H9 (cell line): ENCODE measurements around the gene MCM3AP. TPM values are rescaled to one million over a fixed set of nuclear protein-coding genes. Genes with fewer than 3 reads are reported as not detected.

Experiments used
- DNase-seq: peaks from one replicate; pipeline ENCODE4 v3.0.0-alpha.2; 2017
- H2AFZ ChIP-seq: one replicate; pipeline ENCODE4 v1.6.1; 2013; ENCODE audit warnings: mild to moderate bottlenecking, low read length, control low read depth, moderate library complexity
- H2AK5ac ChIP-seq: 2 replicates; pipeline ENCODE4 v1.6.1; 2013; ENCODE audit warnings: low read length, control low read depth, mixed read lengths; ENCODE audit not compliant: insufficient read length
- H2BK120ac ChIP-seq: one replicate; pipeline ENCODE4 v1.6.1; 2013; ENCODE audit warnings: low read depth, mild to moderate bottlenecking, low read length, control low read depth, inconsistent platforms; ENCODE audit not compliant: poor library complexity, severe bottlenecking
- H2BK12ac ChIP-seq: 2 replicates; pipeline ENCODE4 v1.6.1; 2013; ENCODE audit warnings: low read length, control low read depth, mixed read lengths, low read depth; ENCODE audit not compliant: insufficient read length
- H2BK15ac ChIP-seq: 2 replicates; pipeline ENCODE4 v1.6.1; 2013; ENCODE audit warnings: low read depth, low read length, control low read depth
- H2BK20ac ChIP-seq: one replicate; pipeline ENCODE4 v1.6.1; 2013; ENCODE audit warnings: low read depth, mild to moderate bottlenecking, low read length, control low read depth, inconsistent platforms; ENCODE audit not compliant: poor library complexity, severe bottlenecking
- H2BK5ac ChIP-seq: 2 replicates; pipeline ENCODE4 v1.6.1; 2013; ENCODE audit warnings: low read length, control low read depth, mixed read lengths; ENCODE audit not compliant: insufficient read length
- H3K14ac ChIP-seq: 2 replicates; pipeline ENCODE4 v1.6.1; 2013; ENCODE audit warnings: low read length, control low read depth; ENCODE audit not compliant: insufficient read depth
- H3K18ac ChIP-seq: 2 replicates; pipeline ENCODE4 v1.6.1; 2013; ENCODE audit warnings: low read depth, mild to moderate bottlenecking, mixed read lengths, low read length, control low read depth; ENCODE audit not compliant: insufficient read length
- H3K23ac ChIP-seq: 2 replicates; pipeline ENCODE4 v1.6.1; 2013; ENCODE audit warnings: low read length, control low read depth, mixed read lengths, low read depth; ENCODE audit not compliant: insufficient read length
- H3K23me2 ChIP-seq: 2 replicates; pipeline ENCODE4 v1.6.1; 2013; ENCODE audit warnings: low read depth, mild to moderate bottlenecking, mixed read lengths, low read length, control low read depth; ENCODE audit not compliant: insufficient read length, poor library complexity, severe bottlenecking
- H3K27ac ChIP-seq: 2 replicates; pipeline ENCODE4 v1.5.1; 2013; ENCODE audit warnings: low read length, control low read depth, mixed read lengths, low read depth; ENCODE audit not compliant: insufficient read length
- H3K27me3 ChIP-seq: 2 replicates; pipeline ENCODE4 v1.6.1; 2013; ENCODE audit warnings: low read length, control low read depth, inconsistent platforms; ENCODE audit not compliant: insufficient read depth
- H3K4ac ChIP-seq: 2 replicates; pipeline ENCODE4 v1.6.1; 2013; ENCODE audit warnings: low read depth, mild to moderate bottlenecking, control low read depth, inconsistent platforms, low read length, moderate library complexity
- H3K4me1 ChIP-seq: 2 replicates; pipeline ENCODE4 v1.6.1; 2013; ENCODE audit warnings: low read length, control low read depth, inconsistent platforms; ENCODE audit not compliant: insufficient read depth
- H3K4me2 ChIP-seq: 2 replicates; pipeline ENCODE4 v1.6.1; 2013; ENCODE audit warnings: low read length, control low read depth, mixed read lengths; ENCODE audit not compliant: insufficient read length, insufficient read depth
- H3K56ac ChIP-seq: 2 replicates; pipeline ENCODE4 v1.6.1; 2013; ENCODE audit warnings: low read depth, mild to moderate bottlenecking, mixed read lengths, low read length, control low read depth; ENCODE audit not compliant: insufficient read length
- H3K79me1 ChIP-seq: 2 replicates; pipeline ENCODE4 v1.6.1; 2013; ENCODE audit warnings: low read depth, mild to moderate bottlenecking, moderate library complexity, low read length, control low read depth, inconsistent platforms; ENCODE audit not compliant: insufficient read depth, poor library complexity, severe bottlenecking
- H3K79me2 ChIP-seq: 2 replicates; pipeline ENCODE4 v1.6.1; 2013; ENCODE audit warnings: low read length, control low read depth, inconsistent platforms; ENCODE audit not compliant: insufficient read depth
- H3K9ac ChIP-seq: 2 replicates; pipeline ENCODE4 v1.6.1; 2013; ENCODE audit warnings: low read length, control low read depth, mixed read lengths; ENCODE audit not compliant: insufficient read length; ENCODE audit errors: extremely low read depth
- H3K9me3 ChIP-seq: one replicate; pipeline ENCODE4 v1.6.1; 2013; ENCODE audit warnings: low read depth, low read length, inconsistent platforms; ENCODE audit not compliant: control insufficient read depth
- H3T11ph ChIP-seq: one replicate; pipeline ENCODE4 v1.6.1; 2013; ENCODE audit warnings: mild to moderate bottlenecking, low read length, control low read depth, inconsistent platforms
- H4K20me1 ChIP-seq: one replicate; pipeline ENCODE4 v1.6.1; 2013; ENCODE audit not compliant: control insufficient read depth, insufficient read length, insufficient read depth
- H4K5ac ChIP-seq: 2 replicates; pipeline ENCODE4 v1.6.1; 2013; ENCODE audit warnings: low read depth, mild to moderate bottlenecking, mixed read lengths, low read length, control low read depth; ENCODE audit not compliant: insufficient read length
- H4K8ac ChIP-seq: replicated peaks from 2 replicates; pipeline ENCODE4 v1.6.1; 2013; ENCODE audit warnings: low read length, control low read depth, mixed read lengths, low read depth; ENCODE audit not compliant: insufficient read length
- H4K91ac ChIP-seq: 2 replicates; pipeline ENCODE4 v1.6.1; 2013; ENCODE audit warnings: low read depth, mild to moderate bottlenecking, moderate library complexity, mixed read lengths, low read length, control low read depth; ENCODE audit not compliant: insufficient read length
- H3K27ac Mint-ChIP-seq, 3 experiments: 2 replicates in 2 of 3; 3 replicates in 1 of 3; pipeline ENCODE4 v1.8.0; 2020 to 2021; ENCODE audit warnings: mixed read lengths in 3 of 3, mild to moderate bottlenecking in 1 of 3, moderate library complexity in 1 of 3
- H3K27me3 Mint-ChIP-seq: 2 replicates; pipeline ENCODE4 v1.8.0; 2021; ENCODE audit warnings: low read depth, mild to moderate bottlenecking, moderate library complexity, mixed read lengths
- H3K36me3 Mint-ChIP-seq, 3 experiments: 2 replicates in 2 of 3; 3 replicates in 1 of 3; pipeline ENCODE4 v1.8.0; 2020 to 2021; ENCODE audit warnings: low read depth in 3 of 3, mixed read lengths in 3 of 3; ENCODE audit not compliant: insufficient read depth in 1 of 3
- H3K4me1 Mint-ChIP-seq, 2 experiments: 2 replicates each; pipeline ENCODE4 v1.8.0; 2020; ENCODE audit warnings: mixed read lengths in 2 of 2
- H3K4me3 Mint-ChIP-seq, 2 experiments: 2 replicates in 1 of 2; 3 replicates in 1 of 2; pipeline ENCODE4 v1.8.0; 2020 to 2021; ENCODE audit warnings: mild to moderate bottlenecking in 2 of 2, mixed read lengths in 2 of 2, moderate library complexity in 1 of 2
- H3K9me3 Mint-ChIP-seq, 2 experiments: 2 replicates in 1 of 2; 3 replicates in 1 of 2; pipeline ENCODE4 v1.8.0; 2020; ENCODE audit warnings: mild to moderate bottlenecking in 2 of 2, mixed read lengths in 2 of 2, moderate library complexity in 1 of 2
- CTCF ChIP-seq: fragments of 200-600 bp; sonication (generic); conservative IDR thresholded peaks from 3 replicates; pipeline ENCODE4 v1.8.0; 2021; ENCODE audit warnings: antibody characterized with exemption, mild to moderate bottlenecking
- WGBS: extraction: QIAGEN DNeasy Blood & Tissue Kit; methylation state at CpG from one replicate; pipeline ENCODE4 v1.1.7; 2013; ENCODE audit warnings: missing lambda C conversion rate, low lambda C conversion rate, mixed read lengths; ENCODE audit not compliant: insufficient read length; ENCODE audit errors: extremely low coverage; 5-methylcytosine and 5-hydroxymethylcytosine counted together
- total RNA-seq: library from RNA; stranded (reverse); gene quantifications from 2 replicates; pipeline ENCODE4 v1.2.1, GENCODE V29; 2021

MCM3AP gene
- total RNA-seq, 1 experiment from 2014 or later: 124 TPM

- Histone ChIP-seq H3K4me1 (peaks cover 7% of the 10 kb centered on the region; the same call in 1 of the 2 replicates), H3K27ac (peak overlapping the region; percentile 69), H2BK5ac (no peak overlapping the region), H3K56ac (no peak overlapping the region), H3K27me3 (no peaks in the 10 kb centered on the region), H3K23ac (no peak overlapping the region), H2BK15ac (no peak overlapping the region), H3K14ac (peak overlapping the region; percentile 94), H4K91ac (no peak overlapping the region), H4K5ac (no peak overlapping the region), H4K8ac (no peak overlapping the region), H3K4me2 (peak overlapping the region; percentile 64), H3K9ac (peak overlapping the region; percentile 94), H2BK120ac (peak overlapping the region; percentile 73), H3T11ph (no peak overlapping the region), H3K4ac (no peak overlapping the region), H3K79me2 (peaks cover 15% of the 10 kb centered on the region; the same call in 1 of the 2 replicates), H3K18ac (peak overlapping the region; percentile 84), H3K79me1 (peaks cover 2% of the 10 kb centered on the region), H2AK5ac (no peak overlapping the region), H2BK20ac (no peak overlapping the region), H4K20me1 (no peaks in the 10 kb centered on the region), H2AFZ (no peak overlapping the region), H2BK12ac (no peak overlapping the region), H3K9me3 (no peaks in the 10 kb centered on the region), H3K23me2 (peaks cover 17% of the 10 kb centered on the region)
- no CpG with 5 or more reads among the region's 98 CpGs for WGBS
- peak; percentile 87 for DNase-seq
- peaks cover 30 to 33% of the 10 kb centered on the region in 2 experiments for H3K4me1 Mint-ChIP-seq
- H3K27me3 Mint-ChIP-seq: no peaks in the 10 kb centered on the region
- peaks cover 36 to 52% (median 47%) of the 10 kb centered on the region in 3 experiments for H3K36me3 Mint-ChIP-seq
- no peak for TF ChIP-seq CTCF
- no peaks in the 10 kb centered on the region for H3K9me3 Mint-ChIP-seq
- peak overlapping the region; percentile 94 to 98 for H3K4me3 Mint-ChIP-seq
- no peak overlapping the region; a peak in 1 of 7 replicates for H3K27ac Mint-ChIP-seq
Observed at GRCh38 chr21:46324390-46325072, 39.1 kb upstream of the MCM3AP start.
